Measurements from ENCODE around the gene MBD3L2B. TPM values are rescaled to one million over a fixed set of nuclear protein-coding genes. Genes with fewer than 3 reads are reported as not detected.
"Not testable (repeated sequence)": the region's sequence is repeated elsewhere in the genome, so short reads cannot be mapped to it uniquely, and the experiment has no call there.

MBD3L2B gene
- not detected in 3 replicates for total RNA-seq
- long read RNA-seq = 0 reads

GRCh38 chr19:7021331-7021730 lies at the start of gene MBD3L2B:
MBD3L2B (minus strand) TSS chr19:7021431; CDS start chr19:7021397, 34 bp downstream.
- not testable (repeated sequence) for H3K9me3 Mint-ChIP-seq (ENCODE audit: low read depth); H3K4me1 Mint-ChIP-seq (ENCODE audit: low read depth); H3K27me3 Mint-ChIP-seq (ENCODE audit: low read depth); H3K36me3 Mint-ChIP-seq (ENCODE audit: low read depth); DNase-seq (ENCODE audit: low spot score); H3K27ac Mint-ChIP-seq (ENCODE audit: unreplicated experiment); H3K4me3 Mint-ChIP-seq (ENCODE audit: unreplicated experiment)

DNA sequence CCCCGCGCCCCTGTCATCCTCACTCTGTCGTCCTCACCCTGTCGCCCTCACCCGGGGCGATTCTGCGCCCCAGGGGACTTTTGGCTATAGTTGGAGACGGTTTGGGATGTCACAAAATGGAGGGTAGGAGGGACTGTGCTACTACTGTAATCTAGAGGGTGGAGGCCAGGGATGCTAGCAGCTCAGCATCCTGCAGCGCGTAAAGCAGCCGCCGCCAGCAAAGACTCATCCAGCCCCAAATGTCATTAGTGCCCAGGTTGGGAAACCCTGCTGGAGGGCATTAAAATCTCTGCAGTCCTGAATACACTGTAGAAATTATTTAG lies 48.6 kb upstream of the MBD3L2B start:
- Mint-ChIP-seq H3K36me3 (ENCODE audit: low read depth) (peaks cover 21% of the 10 kb centered on the region), H3K4me3 (ENCODE audit: unreplicated experiment) (peak overlapping the region; percentile 94), H3K27ac (ENCODE audit: unreplicated experiment) (peak overlapping the region; percentile 92), H3K9me3 (ENCODE audit: low read depth) (no peaks in the 10 kb centered on the region), H3K27me3 (ENCODE audit: low read depth) (no peaks in the 10 kb centered on the region), H3K4me1 (ENCODE audit: low read depth) (peaks cover 24% of the 10 kb centered on the region)
- no peak for DNase-seq (ENCODE audit: low spot score)
- TF ChIP-seq CTCF (IDR thresholded peaks at IDR 0.05) = no peak

GRCh38 chr19:7069042-7069903 lies 48.0 kb upstream of the MBD3L2B start, which contains the start of gene ZNF557:
ZNF557 (plus strand) TSS chr19:7069703; CDS start chr19:7075075, 5,372 bp downstream.
- Mint-ChIP-seq H3K9me3 (ENCODE audit: low read depth) (no peaks in the 10 kb centered on the region), H3K36me3 (ENCODE audit: low read depth) (peaks cover 18% of the 10 kb centered on the region), H3K27me3 (ENCODE audit: low read depth) (no peaks in the 10 kb centered on the region), H3K27ac (ENCODE audit: unreplicated experiment) (peak within 1 kb of the TSS; percentile 92), H3K4me1 (ENCODE audit: low read depth) (peaks cover 24% of the 10 kb centered on the region), H3K4me3 (ENCODE audit: unreplicated experiment) (peak within 1 kb of the TSS; percentile 94)
- peak; percentile 99 for DNase-seq (ENCODE audit: low spot score)
- TF ChIP-seq CTCF (IDR thresholded peaks at IDR 0.05) = no peak

DNA sequence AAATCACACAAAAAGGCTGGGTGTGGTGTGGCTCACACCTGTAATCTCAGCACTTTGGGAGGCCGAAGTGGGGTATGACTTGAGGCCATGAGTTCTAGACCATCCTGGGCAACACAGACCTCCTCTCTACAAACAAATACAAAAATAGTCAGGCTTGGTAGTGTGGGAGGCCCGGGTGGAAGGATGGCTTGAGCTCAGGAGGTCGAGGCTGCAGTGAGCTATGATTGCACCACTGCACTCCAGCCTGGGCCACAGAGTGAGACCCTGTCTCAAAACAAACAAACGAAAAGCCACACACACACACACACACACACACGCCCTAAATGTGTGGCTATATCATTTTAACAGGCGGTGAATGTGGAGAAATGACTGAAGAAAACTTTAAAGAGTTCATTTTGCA lies 47.4 kb upstream of the MBD3L2B start:
- peak overlapping the region; percentile 92 for H3K27ac Mint-ChIP-seq (ENCODE audit: unreplicated experiment)
- TF ChIP-seq CTCF (IDR thresholded peaks at IDR 0.05) = no peak
- peaks cover 24% of the 10 kb centered on the region for H3K4me1 Mint-ChIP-seq (ENCODE audit: low read depth)
- H3K9me3 Mint-ChIP-seq (ENCODE audit: low read depth) = no peaks in the 10 kb centered on the region
- H3K4me3 Mint-ChIP-seq (ENCODE audit: unreplicated experiment) = peak overlapping the region; percentile 94
- peaks cover 14% of the 10 kb centered on the region for H3K36me3 Mint-ChIP-seq (ENCODE audit: low read depth)
- DNase-seq (ENCODE audit: low spot score) = no peak
- no peaks in the 10 kb centered on the region for H3K27me3 Mint-ChIP-seq (ENCODE audit: low read depth)

DNA sequence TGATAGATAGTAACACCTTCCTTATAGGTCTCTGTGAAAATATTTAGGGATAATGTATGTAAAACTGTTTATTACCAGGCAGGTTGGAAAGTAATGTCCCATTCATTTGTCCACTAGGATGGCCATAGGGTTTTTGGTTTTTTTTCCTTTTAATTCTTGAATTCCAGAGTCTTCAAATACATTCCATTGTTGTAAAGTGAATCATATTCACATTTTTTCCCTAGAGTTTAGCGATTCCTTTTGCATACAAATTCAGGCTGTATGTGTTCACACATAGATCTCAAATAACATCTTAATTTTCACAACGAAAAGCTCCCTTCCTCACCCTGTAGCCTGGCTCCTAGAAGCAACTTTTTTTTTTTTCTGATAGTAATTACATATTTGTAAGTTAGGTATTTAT lies 46.5 kb upstream of the MBD3L2B start:
- Mint-ChIP-seq H3K36me3 (ENCODE audit: low read depth) (peaks cover 9% of the 10 kb centered on the region), H3K4me1 (ENCODE audit: low read depth) (peaks cover 24% of the 10 kb centered on the region), H3K27ac (ENCODE audit: unreplicated experiment) (no peak overlapping the region), H3K9me3 (ENCODE audit: low read depth) (no peaks in the 10 kb centered on the region), H3K4me3 (ENCODE audit: unreplicated experiment) (no peak overlapping the region), H3K27me3 (ENCODE audit: low read depth) (no peaks in the 10 kb centered on the region)
- no peak for DNase-seq (ENCODE audit: low spot score)
- TF ChIP-seq CTCF (IDR thresholded peaks at IDR 0.05) = no peak

- H3K27me3 Mint-ChIP-seq (ENCODE audit: low read depth); H3K9me3 Mint-ChIP-seq (ENCODE audit: low read depth); H3K4me3 Mint-ChIP-seq (ENCODE audit: unreplicated experiment); H3K27ac Mint-ChIP-seq (ENCODE audit: unreplicated experiment); DNase-seq (ENCODE audit: low spot score); H3K36me3 Mint-ChIP-seq (ENCODE audit: low read depth): not testable (repeated sequence)
- H3K4me1 Mint-ChIP-seq (ENCODE audit: low read depth) = peaks cover 20% of the 10 kb centered on the region
- peak; percentile 55 for TF ChIP-seq CTCF (IDR thresholded peaks at IDR 0.05)
Observed at GRCh38 chr19:7067122-7067521, 45.9 kb upstream of the MBD3L2B start.

All from chondrocyte (in vitro differentiated cells).